IPS-18c (cell line): ENCODE data around the gene OSTF1.

Experiments
- H3K4me3 ChIP-seq: 2 replicates; pipeline ENCODE4 v1.7.0; 2013; ENCODE audit warnings: low read depth, mild to moderate bottlenecking, low read length, moderate library complexity; ENCODE audit not compliant: insufficient read depth
- H3K9me3 ChIP-seq: one replicate; pipeline ENCODE4 v1.6.1; 2013; ENCODE audit warnings: mild to moderate bottlenecking, low read length, moderate library complexity; ENCODE audit not compliant: control insufficient read depth, insufficient read depth

The OSTF1 gene

GRCh38 chr9:75105841-75106240 lies 17.5 kb downstream of the OSTF1 start:
- Histone ChIP-seq H3K9me3 (no peaks in the 10 kb centered on the region), H3K4me3 (no peak overlapping the region)

- Histone ChIP-seq H3K9me3 (no peaks in the 10 kb centered on the region), H3K4me3 (no peak overlapping the region)
These were observed 18.5 kb downstream of the OSTF1 start for GRCh38 chr9:75106857-75107256.

- no peaks in the 10 kb centered on the region for H3K9me3 ChIP-seq
- no peak overlapping the region for H3K4me3 ChIP-seq
These were observed 20.3 kb downstream of the OSTF1 start for GRCh38 chr9:75108571-75108970.

- H3K4me3 ChIP-seq = no peak overlapping the region
- no peaks in the 10 kb centered on the region for H3K9me3 ChIP-seq
These were observed 21.0 kb downstream of the OSTF1 start for GRCh38 chr9:75109210-75109839.

- H3K4me3 ChIP-seq = no peak overlapping the region
- H3K9me3 ChIP-seq = no peaks in the 10 kb centered on the region
These were observed 22.8 kb downstream of the OSTF1 start for GRCh38 chr9:75111019-75111622.

GRCh38 chr9:75112789-75113188 lies 24.5 kb downstream of the OSTF1 start:
- H3K4me3 ChIP-seq = no peak overlapping the region
- H3K9me3 ChIP-seq = no peaks in the 10 kb centered on the region

GRCh38 chr9:75116306-75116705 lies 28.0 kb downstream of the OSTF1 start:
- Histone ChIP-seq H3K4me3 (no peak overlapping the region), H3K9me3 (no peaks in the 10 kb centered on the region)

- Histone ChIP-seq H3K9me3 (no peaks in the 10 kb centered on the region), H3K4me3 (no peak overlapping the region)
These were observed 29.2 kb downstream of the OSTF1 start for GRCh38 chr9:75117564-75117963.

- H3K4me3 ChIP-seq = no peak overlapping the region
- no peaks in the 10 kb centered on the region for H3K9me3 ChIP-seq
These were observed 32.4 kb downstream of the OSTF1 start for GRCh38 chr9:75120686-75121085.

GRCh38 chr9:75121914-75122558 lies 33.7 kb downstream of the OSTF1 start:
- Histone ChIP-seq H3K9me3 (no peaks in the 10 kb centered on the region), H3K4me3 (no peak overlapping the region)

- Histone ChIP-seq H3K4me3 (no peak overlapping the region), H3K9me3 (no peaks in the 10 kb centered on the region)
These were observed 35.4 kb downstream of the OSTF1 start for GRCh38 chr9:75123696-75124095.

GRCh38 chr9:75128535-75128934 lies 40.2 kb downstream of the OSTF1 start:
- H3K9me3 ChIP-seq = no peaks in the 10 kb centered on the region
- no peak overlapping the region for H3K4me3 ChIP-seq

GRCh38 chr9:75130172-75130571 lies 41.9 kb downstream of the OSTF1 start:
- Histone ChIP-seq H3K4me3 (no peak overlapping the region), H3K9me3 (no peaks in the 10 kb centered on the region)

GRCh38 chr9:75130621-75131230 lies 42.4 kb downstream of the OSTF1 start:
- no peaks in the 10 kb centered on the region for H3K9me3 ChIP-seq
- H3K4me3 ChIP-seq = no peak overlapping the region

- no peak overlapping the region for H3K4me3 ChIP-seq
These were observed 43.4 kb downstream of the OSTF1 start for GRCh38 chr9:75131700-75132099.

GRCh38 chr9:75132244-75132643 lies 43.9 kb downstream of the OSTF1 start:
- H3K9me3 ChIP-seq = no peaks in the 10 kb centered on the region

More at GRCh38 chr9:75131700-75132099, 43.4 kb downstream of the OSTF1 start:
- H3K9me3 ChIP-seq = no peaks in the 10 kb centered on the region

GRCh38 chr9:75133396-75133795 lies 45.1 kb downstream of the OSTF1 start:
- Histone ChIP-seq H3K4me3 (no peak overlapping the region), H3K9me3 (no peaks in the 10 kb centered on the region)

More at GRCh38 chr9:75132244-75132643, 43.9 kb downstream of the OSTF1 start:
- H3K4me3 ChIP-seq = no peak overlapping the region

GRCh38 chr9:75134495-75134894 lies 46.2 kb downstream of the OSTF1 start:
- no peaks in the 10 kb centered on the region for H3K9me3 ChIP-seq
- H3K4me3 ChIP-seq = no peak overlapping the region
